ENCODE data around the gene MCCC1.

Gene MCCC1

GRCh38 chr3:183044547-183045229 lies 54.6 kb downstream of the MCCC1 start:
- no peak overlapping the region for H3K27ac Mint-ChIP-seq
- no peaks in the 10 kb centered on the region for H3K27me3 Mint-ChIP-seq
- no peaks in the 10 kb centered on the region for H3K4me1 Mint-ChIP-seq (ENCODE audit: low read depth)
- no peaks in the 10 kb centered on the region for H3K9me3 Mint-ChIP-seq (ENCODE audit: low read depth)
- no peak overlapping the region for H3K4me3 Mint-ChIP-seq
- peaks cover 14% of the 10 kb centered on the region for H3K36me3 Mint-ChIP-seq

DNA sequence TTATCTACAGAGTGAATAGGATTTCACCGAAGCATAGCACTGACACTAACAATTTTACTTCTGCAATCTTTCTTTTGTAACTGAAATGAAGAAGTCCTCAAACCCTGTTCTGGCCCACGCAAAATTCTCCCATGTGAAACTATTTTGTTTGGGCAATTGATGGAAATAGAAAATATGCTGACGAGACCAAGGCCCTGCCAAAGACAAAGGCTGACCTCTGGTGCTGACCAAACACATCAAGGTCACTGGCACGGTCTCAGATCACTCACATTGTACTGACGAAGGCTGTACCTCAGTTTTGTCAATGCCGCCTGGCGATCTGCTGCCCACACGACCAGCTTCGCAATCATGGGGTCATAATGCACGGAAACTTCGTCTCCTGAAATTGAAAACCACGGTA lies 60.5 kb downstream of the MCCC1 start:
- H3K9me3 Mint-ChIP-seq (ENCODE audit: low read depth): no peaks in the 10 kb centered on the region
- H3K36me3 Mint-ChIP-seq: peaks cover 26% of the 10 kb centered on the region
- no peak overlapping the region for H3K4me3 Mint-ChIP-seq
- no peaks in the 10 kb centered on the region for H3K4me1 Mint-ChIP-seq (ENCODE audit: low read depth)
- no peaks in the 10 kb centered on the region for H3K27me3 Mint-ChIP-seq
- no peak overlapping the region for H3K27ac Mint-ChIP-seq

DNA sequence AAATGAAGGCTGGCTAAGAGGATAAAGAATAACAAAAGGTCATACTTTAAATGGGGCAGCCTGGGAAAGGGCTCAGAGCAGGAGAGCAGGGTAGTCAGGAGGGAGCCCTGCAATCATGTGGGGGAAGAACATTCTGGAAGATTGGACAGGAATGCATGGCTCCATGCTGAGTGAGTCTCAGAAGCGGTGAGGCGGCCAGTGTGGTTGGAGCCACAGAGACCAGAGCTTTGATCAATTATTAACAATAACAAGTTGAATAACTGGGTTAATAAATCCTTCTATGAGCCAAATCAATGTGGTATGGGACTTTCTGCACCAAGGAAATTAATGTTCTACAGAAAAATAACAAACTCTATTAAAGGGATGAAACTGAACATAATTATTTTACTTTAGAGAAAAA lies 61.1 kb downstream of the MCCC1 start:
- Mint-ChIP-seq H3K27ac (no peak overlapping the region), H3K9me3 (ENCODE audit: low read depth) (no peaks in the 10 kb centered on the region), H3K4me1 (ENCODE audit: low read depth) (no peaks in the 10 kb centered on the region), H3K36me3 (peaks cover 24% of the 10 kb centered on the region), H3K4me3 (no peak overlapping the region), H3K27me3 (no peaks in the 10 kb centered on the region)

DNA sequence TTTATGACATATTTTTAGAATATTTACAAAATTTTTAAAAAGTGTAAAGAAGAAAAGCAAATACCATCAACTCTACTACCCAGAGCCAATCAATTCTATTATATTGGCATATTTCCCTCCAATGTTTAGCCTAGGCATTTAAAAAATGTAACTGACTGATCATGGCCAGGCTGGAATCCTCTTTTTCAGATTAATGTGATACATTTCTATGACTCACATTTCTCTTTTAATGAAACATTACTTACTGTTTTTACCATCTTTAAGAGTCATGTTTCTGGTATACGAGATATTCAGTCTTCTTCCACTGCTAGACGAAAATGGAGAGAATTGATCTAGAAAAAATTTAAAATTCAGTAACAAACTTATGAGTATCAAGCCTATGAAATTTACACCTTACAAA lies 65.5 kb downstream of the MCCC1 start:
- H3K27me3 Mint-ChIP-seq: no peaks in the 10 kb centered on the region
- no peak overlapping the region for H3K27ac Mint-ChIP-seq
- H3K36me3 Mint-ChIP-seq: peaks cover 26% of the 10 kb centered on the region
- no peaks in the 10 kb centered on the region for H3K9me3 Mint-ChIP-seq (ENCODE audit: low read depth)
- H3K4me1 Mint-ChIP-seq (ENCODE audit: low read depth): no peaks in the 10 kb centered on the region
- H3K4me3 Mint-ChIP-seq: no peak overlapping the region

DNA sequence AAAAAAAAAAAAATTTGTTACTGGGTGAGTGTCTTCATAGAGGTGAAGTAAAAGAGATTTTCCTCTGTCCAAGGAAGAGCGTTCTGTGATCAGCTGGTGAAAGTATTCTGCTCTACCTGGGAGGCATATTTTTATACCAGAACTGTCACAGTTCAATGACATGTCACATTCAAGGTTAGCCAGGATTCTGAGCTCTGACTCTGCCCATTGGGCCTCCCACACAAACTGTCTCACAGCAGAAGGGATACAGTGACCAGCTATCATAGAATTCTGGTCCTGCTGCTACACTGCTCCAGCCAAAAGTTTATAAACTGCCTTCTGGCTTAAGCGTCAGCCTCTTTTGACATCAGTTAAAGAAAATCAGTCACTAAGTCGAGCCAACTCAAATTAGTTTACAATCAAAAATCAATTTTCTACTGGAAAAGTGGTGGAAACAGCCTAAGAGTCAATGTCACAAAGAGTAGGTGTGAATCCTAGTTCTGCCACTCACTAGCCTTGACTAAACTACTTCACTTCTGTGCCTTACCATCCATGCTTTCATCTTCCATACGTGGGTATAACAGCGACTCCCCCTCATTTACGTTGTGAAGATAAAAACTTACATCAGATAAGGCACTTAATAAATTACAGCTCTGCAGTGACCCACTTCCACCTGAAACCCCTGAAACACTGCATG lies 66.3 kb downstream of the MCCC1 start:
- H3K27ac Mint-ChIP-seq: no peak overlapping the region
- H3K4me3 Mint-ChIP-seq: no peak overlapping the region
- H3K9me3 Mint-ChIP-seq (ENCODE audit: low read depth): no peaks in the 10 kb centered on the region
- peaks cover 31% of the 10 kb centered on the region for H3K36me3 Mint-ChIP-seq
- no peaks in the 10 kb centered on the region for H3K27me3 Mint-ChIP-seq
- no peaks in the 10 kb centered on the region for H3K4me1 Mint-ChIP-seq (ENCODE audit: low read depth)

DNA sequence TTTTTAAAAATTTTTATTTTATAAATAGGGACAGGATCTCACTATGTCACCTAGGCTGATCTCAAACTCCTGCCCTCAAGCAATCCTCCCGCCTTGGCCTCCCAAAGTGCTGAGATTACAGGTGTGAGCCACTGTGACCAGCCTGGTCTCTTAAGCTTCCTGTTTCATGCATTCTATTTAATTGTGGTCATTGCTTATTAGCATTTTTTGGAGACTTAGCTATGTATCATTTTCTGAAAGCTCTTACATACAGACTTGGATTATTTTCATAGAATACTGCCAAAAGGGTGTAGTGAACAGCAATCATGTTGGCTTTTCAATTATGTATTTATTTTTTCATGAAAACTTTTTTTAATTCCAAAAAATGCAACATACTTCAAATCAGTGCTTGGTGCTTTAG lies 67.5 kb downstream of the MCCC1 start:
- H3K4me3 Mint-ChIP-seq: no peak overlapping the region
- peaks cover 28% of the 10 kb centered on the region for H3K36me3 Mint-ChIP-seq
- no peaks in the 10 kb centered on the region for H3K9me3 Mint-ChIP-seq (ENCODE audit: low read depth)
- no peaks in the 10 kb centered on the region for H3K27me3 Mint-ChIP-seq
- H3K4me1 Mint-ChIP-seq (ENCODE audit: low read depth): no peaks in the 10 kb centered on the region
- no peak overlapping the region for H3K27ac Mint-ChIP-seq

DNA sequence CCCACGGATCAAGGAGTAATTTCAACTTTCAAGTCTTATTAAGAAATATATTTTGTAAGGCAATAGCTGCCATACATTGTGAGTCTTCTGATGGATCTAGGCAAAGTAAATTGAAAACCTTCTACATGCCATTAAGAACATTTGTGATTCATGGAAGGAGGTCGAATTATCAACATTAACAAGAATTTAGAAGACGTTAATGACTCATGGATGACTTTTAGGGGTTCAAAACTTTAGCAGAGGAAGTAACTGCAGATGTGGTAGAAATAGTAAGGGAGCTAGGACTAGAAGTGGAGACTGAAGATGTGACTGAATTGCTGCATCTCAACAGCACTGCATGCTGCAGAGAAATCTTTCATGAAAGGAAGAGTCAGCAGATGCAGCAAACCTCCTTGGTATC lies 70.9 kb downstream of the MCCC1 start:
- H3K9me3 Mint-ChIP-seq (ENCODE audit: low read depth): no peaks in the 10 kb centered on the region
- no peak overlapping the region for H3K4me3 Mint-ChIP-seq
- H3K4me1 Mint-ChIP-seq (ENCODE audit: low read depth): no peaks in the 10 kb centered on the region
- H3K36me3 Mint-ChIP-seq: peaks cover 23% of the 10 kb centered on the region
- no peaks in the 10 kb centered on the region for H3K27me3 Mint-ChIP-seq
- no peak overlapping the region for H3K27ac Mint-ChIP-seq

GRCh38 chr3:183027276-183027675 lies 72.0 kb downstream of the MCCC1 start:
- no peaks in the 10 kb centered on the region for H3K4me1 Mint-ChIP-seq (ENCODE audit: low read depth)
- H3K27ac Mint-ChIP-seq: no peak overlapping the region
- no peak overlapping the region for H3K4me3 Mint-ChIP-seq
- H3K9me3 Mint-ChIP-seq (ENCODE audit: low read depth): no peaks in the 10 kb centered on the region
- H3K36me3 Mint-ChIP-seq: peaks cover 23% of the 10 kb centered on the region
- no peaks in the 10 kb centered on the region for H3K27me3 Mint-ChIP-seq

- Mint-ChIP-seq H3K9me3 (ENCODE audit: low read depth) (no peaks in the 10 kb centered on the region), H3K27me3 (no peaks in the 10 kb centered on the region), H3K36me3 (peaks cover 25% of the 10 kb centered on the region), H3K4me3 (no peak overlapping the region), H3K27ac (no peak overlapping the region), H3K4me1 (ENCODE audit: low read depth) (no peaks in the 10 kb centered on the region)
Observed at GRCh38 chr3:183022936-183023516, 76.3 kb downstream of the MCCC1 start.

DNA sequence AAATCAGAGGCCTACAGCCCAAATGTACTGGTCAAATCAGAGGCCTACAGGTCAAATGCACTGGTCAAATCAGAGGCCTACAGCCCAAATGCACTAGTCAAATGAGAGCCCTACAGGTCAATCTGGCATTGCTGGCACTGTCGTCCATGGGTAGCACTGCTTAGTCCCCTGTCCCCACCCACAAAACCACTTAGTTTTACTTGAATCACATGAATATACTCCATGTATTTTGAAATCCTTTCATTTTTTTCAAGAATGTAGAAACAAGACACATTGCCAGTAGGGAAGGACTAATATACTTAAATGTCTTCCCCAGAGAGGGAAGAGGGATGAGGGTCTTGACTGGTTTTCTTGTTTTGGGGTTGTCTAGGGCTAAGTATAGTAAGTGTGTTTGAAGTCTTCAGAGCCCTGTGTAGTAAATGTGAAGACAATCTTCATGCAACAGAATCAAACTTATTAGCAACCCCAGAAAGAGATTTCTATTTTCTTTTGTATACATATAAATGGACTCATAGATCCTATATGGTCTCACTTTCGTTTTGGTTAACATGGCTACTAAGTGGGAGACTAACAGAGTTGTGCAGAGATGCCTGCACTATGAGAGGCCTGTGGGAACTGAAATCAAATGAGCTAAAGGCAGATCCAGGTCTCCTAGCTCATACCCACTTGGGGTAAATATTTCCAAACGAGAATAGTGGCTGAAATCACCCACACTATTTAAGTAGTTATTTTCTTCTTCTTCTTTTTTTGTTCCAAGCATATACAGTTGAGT lies 80.7 kb downstream of the MCCC1 start:
- no peak overlapping the region for H3K4me3 Mint-ChIP-seq
- H3K4me1 Mint-ChIP-seq (ENCODE audit: low read depth): no peaks in the 10 kb centered on the region
- H3K36me3 Mint-ChIP-seq: peaks cover 23% of the 10 kb centered on the region

DNA sequence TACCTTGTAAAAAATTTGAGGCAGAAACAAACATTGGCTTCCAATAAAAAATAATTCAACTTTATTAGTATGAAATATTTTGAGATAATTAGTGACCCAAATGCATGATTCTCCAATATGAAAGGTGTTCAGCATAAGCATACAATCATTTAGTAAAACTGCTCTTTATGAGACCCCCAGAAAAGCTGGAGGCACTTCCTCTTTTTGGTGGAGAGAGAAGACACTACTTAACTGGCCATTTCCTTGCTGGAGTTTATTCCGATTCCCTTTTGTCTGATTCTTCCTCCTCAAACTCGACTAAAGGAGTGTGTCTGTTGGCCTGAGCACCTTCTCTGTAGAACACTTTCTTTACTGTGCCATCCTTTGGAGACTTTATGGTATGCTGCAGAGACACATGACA lies 84.1 kb downstream of the MCCC1 start:
- Mint-ChIP-seq H3K27me3 (no peaks in the 10 kb centered on the region), H3K9me3 (ENCODE audit: low read depth) (no peaks in the 10 kb centered on the region), H3K36me3 (peaks cover 18% of the 10 kb centered on the region), H3K4me3 (no peak overlapping the region), H3K27ac (no peak overlapping the region), H3K4me1 (ENCODE audit: low read depth) (no peaks in the 10 kb centered on the region)

More for the DNA sequence above, 80.7 kb downstream of the MCCC1 start:
- Mint-ChIP-seq H3K9me3 (ENCODE audit: low read depth) (no peaks in the 10 kb centered on the region), H3K27me3 (no peaks in the 10 kb centered on the region), H3K27ac (no peak overlapping the region)

DNA sequence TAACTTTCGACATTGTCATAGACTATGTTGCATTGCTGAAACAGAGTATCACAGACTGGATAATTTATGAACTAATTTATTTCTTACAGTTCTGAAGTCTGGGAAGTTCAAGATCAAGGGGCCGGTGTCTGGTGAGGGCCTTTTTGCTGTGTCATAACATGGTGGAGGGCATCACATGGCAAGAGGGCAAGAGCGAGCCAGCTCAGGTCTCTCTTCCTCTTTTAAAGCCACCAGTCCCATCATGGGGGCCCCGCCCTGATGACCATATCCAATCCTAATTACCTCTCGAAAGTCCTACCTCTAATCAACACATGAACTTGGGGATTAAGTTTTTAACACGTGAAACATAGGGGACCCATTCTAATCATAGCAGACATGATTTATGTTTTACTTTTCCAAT lies 85.4 kb downstream of the MCCC1 start:
- H3K36me3 Mint-ChIP-seq: peaks cover 11% of the 10 kb centered on the region
- no peaks in the 10 kb centered on the region for H3K27me3 Mint-ChIP-seq
- no peaks in the 10 kb centered on the region for H3K9me3 Mint-ChIP-seq (ENCODE audit: low read depth)

GRCh38 chr3:183013074-183013473 lies 86.2 kb downstream of the MCCC1 start:
- H3K4me1 Mint-ChIP-seq (ENCODE audit: low read depth): no peaks in the 10 kb centered on the region

More for the DNA sequence above, 85.4 kb downstream of the MCCC1 start:
- no peak overlapping the region for H3K4me3 Mint-ChIP-seq
- H3K4me1 Mint-ChIP-seq (ENCODE audit: low read depth): no peaks in the 10 kb centered on the region
- no peak overlapping the region for H3K27ac Mint-ChIP-seq

DNA sequence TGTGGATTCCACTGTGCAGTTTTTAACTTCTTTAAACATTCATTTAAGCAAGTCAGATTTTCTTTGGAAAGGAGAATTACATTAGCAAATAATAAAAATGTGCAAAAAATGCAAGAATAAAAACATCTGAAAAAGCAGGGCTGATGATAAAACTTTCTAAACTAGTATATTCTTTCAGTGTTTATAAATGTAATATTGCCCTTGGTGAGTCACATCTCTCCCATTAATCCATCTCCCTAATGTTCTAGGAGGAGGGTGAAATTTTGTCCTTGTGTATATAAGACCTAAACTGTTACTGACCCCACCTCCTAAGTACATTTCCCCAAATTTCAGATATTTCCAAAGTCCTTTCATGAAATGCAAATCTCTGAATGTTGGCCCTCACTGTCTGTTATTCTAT lies 90.5 kb downstream of the MCCC1 start:
- H3K4me3 Mint-ChIP-seq: no peak overlapping the region
- H3K4me1 Mint-ChIP-seq (ENCODE audit: low read depth): no peaks in the 10 kb centered on the region
- no peaks in the 10 kb centered on the region for H3K9me3 Mint-ChIP-seq (ENCODE audit: low read depth)
- no peaks in the 10 kb centered on the region for H3K27me3 Mint-ChIP-seq
- peaks cover 3% of the 10 kb centered on the region for H3K36me3 Mint-ChIP-seq
- H3K27ac Mint-ChIP-seq: no peak overlapping the region

More at GRCh38 chr3:183013074-183013473, 86.2 kb downstream of the MCCC1 start:
- Mint-ChIP-seq H3K27me3 (no peaks in the 10 kb centered on the region), H3K4me3 (no peak overlapping the region), H3K27ac (no peak overlapping the region), H3K9me3 (ENCODE audit: low read depth) (no peaks in the 10 kb centered on the region), H3K36me3 (peaks cover 7% of the 10 kb centered on the region)

DNA sequence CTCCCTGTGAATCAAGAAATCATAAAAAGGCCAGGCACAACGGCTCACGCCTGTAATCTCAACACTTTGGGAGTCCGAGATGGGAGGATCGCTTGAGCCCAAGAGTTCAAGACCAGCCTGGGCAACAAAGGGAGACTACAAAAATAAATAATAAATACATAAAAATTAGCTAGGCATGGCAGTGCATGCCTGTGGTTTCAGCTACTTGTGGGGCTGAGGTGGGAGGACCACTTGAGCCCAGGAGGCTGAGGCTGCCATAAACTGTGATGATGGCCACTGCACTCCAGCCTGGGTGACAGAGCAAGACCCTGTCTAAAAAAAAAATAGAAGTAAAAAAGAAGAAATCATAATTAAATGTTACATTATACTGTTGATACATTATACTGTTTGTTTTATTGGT lies 91.0 kb downstream of the MCCC1 start:
- Mint-ChIP-seq H3K36me3 (peaks cover 3% of the 10 kb centered on the region), H3K27ac (no peak overlapping the region), H3K27me3 (no peaks in the 10 kb centered on the region), H3K9me3 (ENCODE audit: low read depth) (no peaks in the 10 kb centered on the region), H3K4me3 (no peak overlapping the region), H3K4me1 (ENCODE audit: low read depth) (no peaks in the 10 kb centered on the region)
